Colonic mucosa (tissue), 4 donors: ENCODE data around the gene FILIP1. TPM values are rescaled to one million over a fixed set of nuclear protein-coding genes. Genes with fewer than 3 reads are reported as not detected.

Experiments used
- DNase-seq: peaks from one replicate; pipeline ENCODE4 v3.0.0-alpha.2; 2020
- H3K27ac ChIP-seq: fragments of 200-600 bp; one replicate; pipeline ENCODE4 v1.8.0; 2021
- H3K27me3 ChIP-seq: fragments of 200-600 bp; one replicate; pipeline ENCODE4 v1.8.0; 2021
- H3K36me3 ChIP-seq: fragments of 200-600 bp; one replicate; pipeline ENCODE4 v1.8.0; 2021
- H3K4me1 ChIP-seq: fragments of 200-600 bp; one replicate; pipeline ENCODE4 v1.8.0; 2021; ENCODE audit warnings: mild to moderate bottlenecking
- H3K4me3 ChIP-seq: fragments of 200-600 bp; one replicate; pipeline ENCODE4 v1.8.0; 2021
- H3K9ac ChIP-seq, 2 donors: one replicate each; pipeline ENCODE4 v1.7.0; 2013; ENCODE audit warnings: control low read depth in 2 of 2, low read depth in 2 of 2, low read length in 2 of 2
- H3K9me3 ChIP-seq: fragments of 200-600 bp; one replicate; pipeline ENCODE4 v1.8.0; 2021
- CTCF ChIP-seq: fragments of 200-600 bp; IDR thresholded peaks from one replicate; pipeline ENCODE4 v1.8.0; 2022; ENCODE audit warnings: antibody characterized with exemption, mild to moderate bottlenecking
- intact Hi-C: fragments of 100-400 bp; cut with DNase I; formaldehyde crosslinking; loops from one replicate; pipeline ENCODE4 v1.14.1; 2022
- total RNA-seq, 2 donors: library from RNA; stranded (reverse); fragmentation: NEBNext Ultra II Directional in 1 of 2; extraction: Animal tissue kit (Norgen Biotek cat#: 25700) in 1 of 2; gene quantifications; one replicate each; pipeline ENCODE4 v1.2.1, GENCODE V29; 2021
- donor health status: healthy.
- donor health status: DM: no; HTN: no; CAD: no.
- donor health status: DM: no; HTN: no; CAD: no.

FILIP1 gene
- total RNA-seq, 2 donors from 2014 or later = 0.57 to 6.5 TPM

- intact Hi-C loops = no loop called here
- Histone ChIP-seq H3K9ac (no peak overlapping the region), H3K9me3 (no peaks in the 10 kb centered on the region), H3K27ac (no peak overlapping the region), H3K36me3 (no peaks in the 10 kb centered on the region), H3K27me3 (no peaks in the 10 kb centered on the region), H3K4me3 (no peak overlapping the region), H3K4me1 (no peaks in the 10 kb centered on the region)
- no peak for TF ChIP-seq CTCF
- DNase-seq = no peak
These were observed 5.6 kb downstream of the FILIP1 start for GRCh38 chr6:75488033-75488432.

DNA sequence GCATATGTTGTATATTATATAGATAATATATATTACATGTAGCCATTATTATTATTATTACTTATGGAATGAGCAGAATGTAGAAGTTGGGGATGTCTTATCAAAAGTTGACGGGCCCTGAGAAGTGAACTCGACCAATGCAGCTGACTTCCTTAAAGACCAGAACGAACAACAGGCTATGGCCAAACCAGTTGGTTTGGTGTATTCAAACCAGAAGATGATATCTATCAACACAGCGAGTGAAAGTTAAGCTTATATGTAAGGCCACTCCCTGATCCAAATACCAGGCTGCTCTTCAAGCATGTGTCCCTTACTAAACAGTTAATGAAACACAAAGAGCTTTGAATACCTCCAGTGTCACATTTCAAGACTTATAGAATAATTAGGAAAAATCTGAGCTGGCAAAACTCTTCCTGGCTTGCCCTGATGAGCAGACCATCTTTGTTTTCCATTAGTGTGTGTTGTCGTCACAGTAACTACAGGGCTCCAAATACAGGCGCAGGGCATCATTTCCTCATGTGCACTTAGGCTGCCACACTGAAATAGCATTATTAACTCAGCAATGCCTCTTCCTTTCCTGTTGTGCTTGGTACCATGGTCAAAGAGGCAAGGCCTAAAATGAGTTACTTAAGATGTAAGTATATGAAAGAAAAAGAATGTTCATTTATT, 6.6 kb downstream of the FILIP1 start:
- H3K9me3 ChIP-seq = no peaks in the 10 kb centered on the region
- intact Hi-C loops = no loop called here
- no peaks in the 10 kb centered on the region for H3K4me1 ChIP-seq
- H3K36me3 ChIP-seq = no peaks in the 10 kb centered on the region
- no peaks in the 10 kb centered on the region for H3K27me3 ChIP-seq
- no peak overlapping the region for H3K27ac ChIP-seq
- H3K9ac ChIP-seq = no peak overlapping the region
- no peak for TF ChIP-seq CTCF
- H3K4me3 ChIP-seq = no peak overlapping the region
- no peak for DNase-seq

DNA sequence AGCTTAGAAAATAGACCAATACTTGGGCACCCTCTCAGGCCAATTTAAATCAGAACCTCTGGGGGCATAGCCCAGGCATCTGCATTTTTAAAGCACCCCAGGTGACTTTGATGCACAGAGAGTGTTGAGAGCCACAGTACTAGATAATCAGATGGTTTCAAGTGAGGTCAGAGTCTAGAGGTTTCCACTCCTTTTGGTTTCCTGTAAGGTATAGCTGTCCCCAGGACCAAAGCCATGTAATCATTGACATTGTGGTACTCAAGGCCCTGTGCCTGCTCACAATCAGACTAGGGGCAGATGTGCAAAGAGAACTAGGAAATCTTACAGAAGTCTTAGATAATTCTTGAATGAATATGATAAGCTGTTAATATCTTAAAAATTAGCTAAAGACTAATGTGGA, 9.1 kb downstream of the FILIP1 start:
- TF ChIP-seq CTCF = no peak
- Histone ChIP-seq H3K4me3 (no peak overlapping the region), H3K9ac (no peak overlapping the region), H3K9me3 (no peaks in the 10 kb centered on the region), H3K27me3 (no peaks in the 10 kb centered on the region), H3K4me1 (no peaks in the 10 kb centered on the region), H3K36me3 (no peaks in the 10 kb centered on the region), H3K27ac (no peak overlapping the region)
- intact Hi-C loops = no loop called here
- DNase-seq = no peak

GRCh38 chr6:75483136-75483952, 10.3 kb downstream of the FILIP1 start:
- Histone ChIP-seq H3K36me3 (no peaks in the 10 kb centered on the region), H3K4me1 (no peaks in the 10 kb centered on the region), H3K27me3 (no peaks in the 10 kb centered on the region), H3K27ac (no peak overlapping the region), H3K4me3 (no peak overlapping the region), H3K9me3 (no peaks in the 10 kb centered on the region), H3K9ac (no peak overlapping the region)
- no peak for DNase-seq
- intact Hi-C loops = no loop called here
- TF ChIP-seq CTCF = no peak

- Histone ChIP-seq H3K9me3 (no peaks in the 10 kb centered on the region), H3K4me3 (no peak overlapping the region), H3K36me3 (no peaks in the 10 kb centered on the region), H3K27ac (no peak overlapping the region), H3K4me1 (no peaks in the 10 kb centered on the region), H3K27me3 (no peaks in the 10 kb centered on the region), H3K9ac (no peak overlapping the region)
- intact Hi-C loops = no loop called here
- no peak for DNase-seq
- no peak for TF ChIP-seq CTCF
These were observed 11.5 kb downstream of the FILIP1 start for GRCh38 chr6:75481936-75482593.
